GM08714 (cell line): ENCODE data around the gene LPP.

Source experiments
- H3K4me3 ChIP-seq: fragments of 200-500 bp; sonication (Bioruptor generic); 2 replicates; pipeline ENCODE4 v1.5.1; 2014; ENCODE audit warnings: mild to moderate bottlenecking, low read length, inconsistent platforms
- ZNF274 ChIP-seq: IDR thresholded peaks from 2 replicates; pipeline ENCODE4 v1.6.1; 2012; ENCODE audit warnings: mild to moderate bottlenecking, low read depth, low read length

The LPP gene

GRCh38 chr3:188389711-188390342 is 235.9 kb downstream of the LPP start:
- no peak for TF ChIP-seq ZNF274
- no peak overlapping the region for H3K4me3 ChIP-seq

DNA sequence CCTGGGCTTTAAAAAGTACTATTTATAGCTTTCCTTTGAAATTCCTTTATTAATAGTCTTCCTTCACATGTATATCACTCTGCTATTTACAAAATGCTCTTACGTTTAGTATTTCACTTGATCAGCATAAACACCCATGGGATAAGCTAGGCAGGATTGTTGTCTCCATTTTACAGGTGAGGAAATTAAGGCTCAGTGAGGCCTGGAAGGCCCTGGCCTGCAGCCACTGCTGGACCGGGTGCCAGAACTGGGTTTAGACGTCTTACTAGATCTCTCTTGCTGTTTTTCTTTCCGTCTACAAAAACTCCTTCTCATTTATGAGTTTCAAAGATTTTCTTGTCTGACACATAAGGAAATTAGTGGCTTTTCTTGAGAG is 236.4 kb downstream of the LPP start:
- no peak for TF ChIP-seq ZNF274
- H3K4me3 ChIP-seq: no peak overlapping the region

- no peak for TF ChIP-seq ZNF274
- H3K4me3 ChIP-seq: no peak overlapping the region
These were observed 237.0 kb downstream of the LPP start for GRCh38 chr3:188390775-188391443.

- no peak overlapping the region for H3K4me3 ChIP-seq
- no peak for TF ChIP-seq ZNF274
These were observed 237.6 kb downstream of the LPP start for GRCh38 chr3:188391592-188391991.

GRCh38 chr3:188392076-188392475 is 238.1 kb downstream of the LPP start:
- H3K4me3 ChIP-seq: no peak overlapping the region
- TF ChIP-seq ZNF274: no peak

DNA sequence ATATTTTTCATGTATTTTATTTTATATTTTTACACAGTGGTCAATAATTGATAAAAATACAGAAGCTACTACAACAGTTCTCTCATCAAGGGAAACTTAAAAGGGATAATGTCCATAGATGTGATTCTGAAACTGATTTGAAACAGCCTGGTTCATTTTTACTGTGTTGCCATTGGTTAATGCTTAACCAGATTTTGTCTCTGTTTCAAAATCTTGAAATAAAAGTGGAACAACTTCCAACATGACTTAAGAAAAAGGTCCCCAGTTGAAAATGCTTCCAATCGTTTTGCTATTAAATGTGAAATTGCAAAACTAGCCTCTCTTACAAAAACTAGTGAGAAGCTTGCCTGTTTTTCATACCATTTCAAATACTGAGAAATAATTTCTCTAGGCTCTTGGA is 240.7 kb downstream of the LPP start:
- no peak overlapping the region for H3K4me3 ChIP-seq
- TF ChIP-seq ZNF274: no peak

DNA sequence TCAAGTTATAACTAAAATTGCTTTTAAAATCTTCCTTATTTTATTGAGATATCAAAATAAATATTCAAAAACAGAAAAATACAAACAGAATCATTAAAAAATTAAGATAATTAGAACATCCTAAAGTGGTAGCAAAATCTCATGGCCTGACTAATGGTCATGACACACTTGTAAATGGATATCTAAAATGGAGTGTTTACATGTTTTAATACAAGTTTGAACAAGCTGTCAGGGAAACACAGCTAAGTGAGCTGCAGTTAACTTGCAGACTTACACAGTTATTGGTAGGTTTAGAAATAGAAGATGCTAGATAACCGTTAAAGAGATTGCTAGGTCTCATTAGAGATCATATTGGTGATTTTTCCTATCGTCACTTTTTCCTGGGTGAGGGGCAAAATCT is 242.3 kb downstream of the LPP start:
- no peak for TF ChIP-seq ZNF274
- H3K4me3 ChIP-seq: no peak overlapping the region

DNA sequence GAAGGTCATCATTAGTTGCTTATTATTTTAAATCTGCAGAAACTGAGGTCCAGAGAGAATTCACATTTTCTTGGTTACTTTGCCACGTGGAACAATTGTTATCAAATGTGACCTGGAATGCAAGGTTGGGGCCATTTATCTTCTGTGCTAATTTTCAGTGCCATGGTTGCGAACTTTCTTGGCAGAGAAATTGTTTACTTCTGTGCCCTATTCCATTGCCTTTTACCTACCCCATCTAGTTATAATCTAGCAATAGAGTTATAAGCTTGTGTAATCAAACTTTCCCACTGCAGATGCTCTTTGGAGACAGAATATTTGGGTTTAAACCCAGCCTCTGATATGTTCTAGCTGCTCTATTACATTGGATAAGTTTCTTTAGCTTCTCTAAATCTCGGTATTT is 242.9 kb downstream of the LPP start:
- TF ChIP-seq ZNF274: no peak

DNA sequence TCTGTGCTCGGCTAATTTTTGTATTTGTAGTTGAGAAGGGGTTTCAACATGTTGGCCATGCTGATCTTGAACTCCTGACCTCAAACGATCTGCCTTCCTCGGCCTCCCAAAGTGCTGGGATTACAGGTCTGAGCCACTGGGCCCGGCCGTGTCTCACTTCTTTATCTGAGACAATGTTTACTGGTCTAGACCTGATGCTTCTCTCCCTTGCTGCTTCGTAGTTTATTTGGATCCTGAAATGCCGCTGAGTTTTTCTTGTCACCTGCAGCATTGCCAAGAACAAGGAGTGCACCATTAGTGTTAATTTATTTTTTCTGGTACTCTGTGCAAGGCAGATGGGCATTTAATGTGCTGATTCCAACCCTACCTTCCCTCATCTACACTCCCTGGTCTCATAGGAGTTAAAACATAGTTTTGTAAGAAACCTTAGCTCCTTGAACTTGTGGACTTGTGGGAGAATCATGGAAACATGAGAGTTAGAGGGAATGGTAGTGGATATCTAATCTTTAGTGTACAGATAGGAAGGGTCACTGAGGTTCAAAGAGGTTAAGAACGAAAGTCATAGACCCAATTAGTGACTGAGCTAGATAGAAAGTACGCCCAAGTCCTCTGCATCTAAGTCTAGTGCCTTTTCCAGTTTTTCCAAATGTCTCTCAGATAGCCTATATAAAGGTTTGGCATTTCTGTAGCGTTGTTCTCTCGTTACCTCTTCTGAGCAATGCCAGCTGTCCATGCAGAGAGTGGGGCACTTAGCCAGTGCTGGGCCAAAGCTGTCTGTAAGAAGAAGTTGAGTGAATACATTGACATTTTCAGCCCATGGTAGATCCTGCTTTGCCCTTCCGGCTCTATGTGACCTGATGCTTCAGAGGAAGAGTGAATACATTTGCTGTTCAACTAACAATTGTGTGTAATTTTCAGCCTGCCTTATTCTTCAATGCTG is 244.1 kb downstream of the LPP start:
- no peak for TF ChIP-seq ZNF274
- no peak overlapping the region for H3K4me3 ChIP-seq

More for the DNA sequence above, 242.9 kb downstream of the LPP start:
- H3K4me3 ChIP-seq: no peak overlapping the region

DNA sequence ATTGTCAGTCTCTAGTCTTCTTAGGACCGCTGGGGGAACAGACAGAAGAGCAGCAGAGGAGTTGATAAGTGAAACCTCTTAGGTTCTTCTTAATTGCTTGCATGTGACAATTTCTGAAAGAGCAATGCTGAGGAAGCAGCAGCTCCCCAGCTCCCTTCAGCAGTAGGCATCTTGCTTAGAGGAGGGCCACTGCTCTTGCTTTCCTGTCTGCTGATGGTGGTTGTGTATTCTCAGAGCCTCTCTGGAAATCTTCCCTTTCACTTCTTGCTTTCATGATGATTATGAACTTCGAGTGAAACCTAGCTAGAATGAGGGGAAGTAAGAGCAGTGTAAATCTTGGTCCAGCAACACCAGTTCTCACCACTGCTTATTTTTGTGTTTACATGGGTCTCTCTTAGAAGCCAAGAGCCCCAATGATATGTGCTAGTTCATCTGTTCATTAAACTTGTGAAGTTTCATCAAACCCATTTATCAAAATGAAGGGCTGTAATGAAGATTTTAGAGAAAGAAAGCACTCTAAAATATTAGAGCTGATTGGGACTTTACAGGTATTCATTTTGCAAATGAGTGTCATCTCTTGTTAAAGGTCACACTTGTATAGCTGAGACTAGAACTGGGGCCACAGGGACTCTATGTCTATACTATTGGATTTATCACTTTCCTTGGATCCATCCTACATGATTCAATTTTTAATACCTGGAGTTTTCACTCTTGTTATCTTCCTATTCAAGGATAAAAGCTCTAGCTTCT is 246.7 kb downstream of the LPP start:
- TF ChIP-seq ZNF274: no peak
- H3K4me3 ChIP-seq: no peak overlapping the region

GRCh38 chr3:188401244-188401993 is 247.5 kb downstream of the LPP start:
- no peak overlapping the region for H3K4me3 ChIP-seq
- TF ChIP-seq ZNF274: no peak

DNA sequence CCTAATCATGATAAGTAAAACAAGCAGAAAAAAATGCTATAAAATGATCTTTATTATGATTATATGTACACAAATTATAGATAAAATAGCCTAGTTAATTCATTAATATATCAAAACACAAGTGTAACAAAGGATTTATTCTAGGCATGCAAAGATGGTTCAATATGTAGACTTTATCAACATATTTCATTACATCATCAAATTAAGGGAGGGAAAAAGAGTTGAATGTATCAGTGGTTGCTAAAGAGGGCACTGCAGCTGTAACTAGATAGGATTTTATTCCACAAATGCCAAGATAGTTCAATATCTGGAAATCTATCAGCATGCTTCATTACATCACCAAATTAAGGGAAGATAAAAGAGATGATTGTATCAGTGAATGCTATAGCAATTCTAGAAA is 248.3 kb downstream of the LPP start:
- H3K4me3 ChIP-seq: no peak overlapping the region
- no peak for TF ChIP-seq ZNF274

GRCh38 chr3:188403404-188403803 is 249.4 kb downstream of the LPP start:
- TF ChIP-seq ZNF274: no peak
- H3K4me3 ChIP-seq: no peak overlapping the region
